Immature natural killer cell (primary cell): ENCODE measurements around the gene KCNJ18. TPM values are rescaled to one million over a fixed set of nuclear protein-coding genes. Genes with fewer than 3 reads are reported as not detected.
"Not testable (repeated sequence)": the region's sequence is repeated elsewhere in the genome, so short reads cannot be mapped to it uniquely, and the experiment has no call there.

Source experiments
- DNase-seq, 3 donors: peaks; one replicate each; pipeline ENCODE4 v3.0.0; 2022; ENCODE audit warnings: mixed read lengths in 1 of 3
- H3K27ac Mint-ChIP-seq, 6 donors: one replicate each; pipeline ENCODE4 v1.8.0; 2020; ENCODE audit warnings: mixed read lengths in 6 of 6, mild to moderate bottlenecking in 5 of 6, inconsistent platforms in 4 of 6, moderate library complexity in 3 of 6
- H3K27me3 Mint-ChIP-seq, 3 donors: one replicate each; pipeline ENCODE4 v1.8.0; 2020 to 2021; ENCODE audit warnings: low read depth in 3 of 3, mild to moderate bottlenecking in 3 of 3, mixed read lengths in 3 of 3, moderate library complexity in 3 of 3, inconsistent platforms in 1 of 3
- H3K36me3 Mint-ChIP-seq, 3 donors: one replicate each; pipeline ENCODE4 v1.8.0; 2020; ENCODE audit warnings: mixed read lengths in 3 of 3, inconsistent platforms in 2 of 3, mild to moderate bottlenecking in 2 of 3
- H3K4me1 Mint-ChIP-seq, 2 donors: one replicate each; pipeline ENCODE4 v1.8.0; 2020; ENCODE audit warnings: inconsistent platforms in 2 of 2, mild to moderate bottlenecking in 2 of 2, mixed read lengths in 2 of 2, moderate library complexity in 1 of 2
- H3K4me3 Mint-ChIP-seq, 5 donors: one replicate each; pipeline ENCODE4 v1.8.0; 2020; ENCODE audit warnings: mild to moderate bottlenecking in 5 of 5, mixed read lengths in 5 of 5, inconsistent platforms in 3 of 5, moderate library complexity in 3 of 5
- H3K9me3 Mint-ChIP-seq, 6 donors: one replicate each; pipeline ENCODE4 v1.8.0; 2020; ENCODE audit warnings: mild to moderate bottlenecking in 6 of 6, mixed read lengths in 6 of 6, inconsistent platforms in 4 of 6, moderate library complexity in 3 of 6
- polyA plus RNA-seq, 3 donors: library from polyadenylated mRNA; unstranded; fragments of 300-500 nt; fragmentation: Illumina TruSeq; gene quantifications; one replicate each; pipeline ENCODE4 v1.2.3, GENCODE V29; 2021

KCNJ18 gene
- polyA plus RNA-seq, 3 donors from 2014 or later: not detected

GRCh38 chr17:21698437-21699075 is 6.2 kb downstream of the KCNJ18 start:
- not testable (repeated sequence) for DNase-seq, H3K27me3 Mint-ChIP-seq, H3K9me3 Mint-ChIP-seq, H3K4me1 Mint-ChIP-seq, H3K4me3 Mint-ChIP-seq, H3K36me3 Mint-ChIP-seq, H3K27ac Mint-ChIP-seq

- not testable (repeated sequence) for H3K27ac Mint-ChIP-seq, H3K4me1 Mint-ChIP-seq, H3K27me3 Mint-ChIP-seq, DNase-seq, H3K4me3 Mint-ChIP-seq, H3K9me3 Mint-ChIP-seq, H3K36me3 Mint-ChIP-seq
These were observed 6.8 kb downstream of the KCNJ18 start for GRCh38 chr17:21699124-21699523.

GRCh38 chr17:21699573-21700236 is 7.4 kb downstream of the KCNJ18 start:
- H3K9me3 Mint-ChIP-seq, H3K4me3 Mint-ChIP-seq, DNase-seq, H3K27ac Mint-ChIP-seq, H3K36me3 Mint-ChIP-seq, H3K4me1 Mint-ChIP-seq, H3K27me3 Mint-ChIP-seq: not testable (repeated sequence)

- H3K4me1 Mint-ChIP-seq, DNase-seq, H3K9me3 Mint-ChIP-seq, H3K27me3 Mint-ChIP-seq, H3K27ac Mint-ChIP-seq, H3K4me3 Mint-ChIP-seq, H3K36me3 Mint-ChIP-seq: not testable (repeated sequence)
These were observed 8.8 kb downstream of the KCNJ18 start for GRCh38 chr17:21701090-21701489.

GRCh38 chr17:21702029-21702428 is 9.7 kb downstream of the KCNJ18 start:
- H3K4me3 Mint-ChIP-seq, H3K27me3 Mint-ChIP-seq, H3K9me3 Mint-ChIP-seq, H3K36me3 Mint-ChIP-seq, DNase-seq, H3K4me1 Mint-ChIP-seq, H3K27ac Mint-ChIP-seq: not testable (repeated sequence)

GRCh38 chr17:21702521-21702920 is 10.2 kb downstream of the KCNJ18 start:
- not testable (repeated sequence) for H3K4me3 Mint-ChIP-seq, DNase-seq, H3K27me3 Mint-ChIP-seq, H3K27ac Mint-ChIP-seq, H3K4me1 Mint-ChIP-seq, H3K9me3 Mint-ChIP-seq, H3K36me3 Mint-ChIP-seq

- not testable (repeated sequence) for H3K4me3 Mint-ChIP-seq, H3K36me3 Mint-ChIP-seq, H3K27me3 Mint-ChIP-seq, H3K9me3 Mint-ChIP-seq, DNase-seq, H3K27ac Mint-ChIP-seq, H3K4me1 Mint-ChIP-seq
These were observed 10.8 kb downstream of the KCNJ18 start for GRCh38 chr17:21702940-21703640.

- not testable (repeated sequence) for H3K4me1 Mint-ChIP-seq, H3K9me3 Mint-ChIP-seq, H3K27ac Mint-ChIP-seq, H3K4me3 Mint-ChIP-seq, H3K36me3 Mint-ChIP-seq, H3K27me3 Mint-ChIP-seq, DNase-seq
These were observed 11.9 kb downstream of the KCNJ18 start for GRCh38 chr17:21703891-21704872.

- Mint-ChIP-seq H3K27ac (no peak overlapping the region), H3K4me3 (no peak overlapping the region), H3K36me3 (no peaks in the 10 kb centered on the region), H3K9me3 (peaks cover 0 to 9% (median 3%) of the 10 kb centered on the region in 6 donors), H3K27me3 (peaks cover 0 to 2% (median 2%) of the 10 kb centered on the region in 3 donors), H3K4me1 (no peaks in the 10 kb centered on the region)
- DNase-seq: no peak
These were observed 12.8 kb downstream of the KCNJ18 start for GRCh38 chr17:21705021-21705601.

GRCh38 chr17:21705746-21706145 is 13.4 kb downstream of the KCNJ18 start:
- H3K4me1 Mint-ChIP-seq, H3K27ac Mint-ChIP-seq, H3K36me3 Mint-ChIP-seq, H3K4me3 Mint-ChIP-seq, DNase-seq, H3K9me3 Mint-ChIP-seq, H3K27me3 Mint-ChIP-seq: not testable (repeated sequence)

GRCh38 chr17:21706546-21706945 is 14.2 kb downstream of the KCNJ18 start:
- not testable (repeated sequence) for H3K4me3 Mint-ChIP-seq, H3K27me3 Mint-ChIP-seq, H3K36me3 Mint-ChIP-seq, DNase-seq, H3K27ac Mint-ChIP-seq, H3K9me3 Mint-ChIP-seq, H3K4me1 Mint-ChIP-seq

- not testable (repeated sequence) for H3K9me3 Mint-ChIP-seq, H3K4me3 Mint-ChIP-seq, H3K27me3 Mint-ChIP-seq, H3K27ac Mint-ChIP-seq, DNase-seq, H3K4me1 Mint-ChIP-seq, H3K36me3 Mint-ChIP-seq
These were observed 14.8 kb downstream of the KCNJ18 start for GRCh38 chr17:21707131-21707530.

GRCh38 chr17:21707711-21708611 is 15.6 kb downstream of the KCNJ18 start:
- not testable (repeated sequence) for H3K4me1 Mint-ChIP-seq, H3K9me3 Mint-ChIP-seq, H3K27me3 Mint-ChIP-seq, H3K4me3 Mint-ChIP-seq, DNase-seq, H3K36me3 Mint-ChIP-seq, H3K27ac Mint-ChIP-seq
